CD4-positive, alpha-beta T cell treated with Interleukin-1 beta for 1 hour (primary cell): ENCODE data around the gene GPRIN2.

Experiments used
- DNase-seq, 2 donors: peaks; one replicate each; pipeline ENCODE4 v3.0.0-alpha.2; 2020 to 2022

GPRIN2 gene

DNA sequence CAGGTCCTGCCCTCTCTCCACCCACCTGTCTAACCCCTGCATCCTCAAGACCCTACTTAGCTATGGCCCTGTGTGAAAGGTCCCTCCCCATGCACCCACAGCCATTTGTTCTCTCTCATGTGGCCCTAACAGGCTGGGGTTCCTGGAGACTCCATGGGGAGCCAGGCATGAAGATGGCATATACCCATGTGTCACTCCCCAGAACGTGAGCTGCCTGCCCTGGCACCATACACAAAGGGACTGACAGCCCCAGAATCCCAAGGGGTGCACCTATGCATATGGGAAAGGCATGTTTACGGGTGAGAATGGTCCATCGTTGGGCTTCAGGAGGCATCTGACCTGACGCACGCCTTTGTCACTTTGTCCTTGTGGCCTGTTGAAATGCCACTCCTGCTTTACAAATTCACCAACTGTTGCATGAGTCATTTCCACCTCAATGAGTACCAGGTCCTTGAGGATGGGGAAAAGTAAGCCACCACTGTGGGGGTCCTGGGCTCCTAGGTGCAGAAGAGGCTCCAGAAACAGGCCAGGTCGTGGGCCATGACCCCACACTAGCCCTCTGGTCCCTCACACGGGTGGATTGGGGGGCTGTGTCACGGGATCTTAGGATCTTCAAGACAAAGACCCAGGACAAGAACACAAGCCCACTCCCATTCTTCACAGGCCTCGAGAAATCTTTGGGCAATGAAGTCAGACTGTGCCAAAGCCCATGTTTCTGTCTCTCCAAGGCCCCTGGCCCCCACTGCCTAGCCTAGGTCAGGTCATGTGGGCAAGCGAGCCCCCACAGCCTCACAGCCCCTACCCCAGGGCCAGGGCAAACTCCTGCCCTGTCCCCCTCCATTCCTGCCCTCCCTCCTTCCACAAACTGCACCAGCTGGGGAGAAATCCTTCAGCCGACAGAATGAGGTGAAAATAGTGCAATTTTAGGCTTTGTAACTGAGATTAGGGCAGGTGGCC lies 8.6 kb downstream of the GPRIN2 start:
- no peak for DNase-seq

DNA sequence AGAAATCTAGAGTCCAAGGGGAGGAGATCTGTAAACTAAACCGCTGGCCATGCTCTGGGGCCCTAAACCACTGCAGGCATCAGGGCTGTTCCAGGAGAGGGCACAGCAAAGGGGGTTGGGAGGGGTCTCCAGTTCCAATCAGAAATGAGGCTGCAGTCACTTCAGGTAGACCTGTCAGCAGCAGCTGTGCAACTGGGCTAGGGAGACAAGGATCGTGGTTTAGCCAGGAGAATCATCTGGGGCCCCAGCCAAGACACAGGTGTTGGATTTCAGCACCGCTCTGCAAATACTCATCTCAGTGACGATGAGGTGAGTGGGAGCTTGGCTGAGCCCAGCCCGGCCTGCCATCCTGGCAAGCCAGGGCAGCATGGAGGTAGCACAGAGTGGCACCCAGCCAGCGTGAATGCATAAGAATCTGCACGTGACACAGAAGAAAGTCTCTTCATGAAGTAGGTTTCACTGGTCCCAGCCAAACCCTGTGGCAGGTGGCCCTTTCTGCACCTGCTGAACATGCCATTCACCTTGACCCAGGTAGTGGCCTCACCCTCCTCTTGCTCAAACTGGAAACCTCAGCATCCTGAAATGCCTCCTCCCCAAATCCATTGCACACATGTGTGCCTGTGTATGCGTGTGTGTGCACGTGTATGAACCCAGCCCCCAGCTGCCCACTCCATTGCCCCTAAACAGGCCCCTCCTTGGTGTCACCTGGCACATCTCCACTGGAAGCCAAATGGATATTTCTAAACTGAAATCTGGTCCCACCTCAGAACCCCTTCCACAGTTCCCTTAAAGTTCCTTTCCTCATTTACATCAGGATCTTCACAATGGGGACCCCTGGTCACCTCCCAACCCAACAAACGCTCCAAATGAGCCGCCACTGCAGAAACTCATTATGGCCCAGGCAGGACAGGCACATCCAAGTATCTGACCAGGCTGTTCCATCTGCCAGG lies 9.6 kb downstream of the GPRIN2 start:
- no peak for DNase-seq

DNA sequence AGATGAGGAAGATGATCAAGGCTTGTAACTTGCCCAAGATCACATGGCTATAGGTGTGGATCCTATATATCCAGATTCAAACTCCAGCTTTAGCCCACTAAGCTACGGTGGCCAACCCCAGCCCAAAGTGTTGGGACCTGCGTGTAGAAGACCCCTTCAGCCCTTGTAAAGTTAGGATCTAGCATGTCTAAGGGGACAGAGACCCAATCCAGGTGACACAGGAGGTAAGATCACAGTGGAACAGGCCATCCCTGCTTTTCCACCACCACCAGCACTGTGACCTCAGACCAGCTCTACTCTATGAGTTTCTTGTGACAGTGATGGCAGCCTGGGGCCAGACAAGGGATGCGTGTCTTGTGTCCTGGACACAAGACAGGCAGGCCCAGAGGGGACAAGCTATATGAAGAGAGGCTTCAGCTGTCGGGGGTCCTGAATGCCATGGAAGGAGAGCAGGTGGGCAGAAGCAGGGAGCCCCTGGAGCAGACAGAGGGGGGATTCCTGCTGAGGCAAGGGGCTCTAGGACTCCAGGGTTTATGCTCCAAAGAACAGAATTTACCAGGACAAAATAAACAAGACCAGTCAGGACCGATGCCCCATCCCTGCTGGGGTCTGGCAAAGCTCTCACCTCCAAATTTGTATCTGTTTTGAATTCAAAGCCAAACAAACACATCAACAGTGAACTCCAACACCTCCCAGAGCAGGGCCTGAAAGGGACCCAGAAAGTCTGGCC lies 10.4 kb downstream of the GPRIN2 start:
- DNase-seq, result no peak

DNA sequence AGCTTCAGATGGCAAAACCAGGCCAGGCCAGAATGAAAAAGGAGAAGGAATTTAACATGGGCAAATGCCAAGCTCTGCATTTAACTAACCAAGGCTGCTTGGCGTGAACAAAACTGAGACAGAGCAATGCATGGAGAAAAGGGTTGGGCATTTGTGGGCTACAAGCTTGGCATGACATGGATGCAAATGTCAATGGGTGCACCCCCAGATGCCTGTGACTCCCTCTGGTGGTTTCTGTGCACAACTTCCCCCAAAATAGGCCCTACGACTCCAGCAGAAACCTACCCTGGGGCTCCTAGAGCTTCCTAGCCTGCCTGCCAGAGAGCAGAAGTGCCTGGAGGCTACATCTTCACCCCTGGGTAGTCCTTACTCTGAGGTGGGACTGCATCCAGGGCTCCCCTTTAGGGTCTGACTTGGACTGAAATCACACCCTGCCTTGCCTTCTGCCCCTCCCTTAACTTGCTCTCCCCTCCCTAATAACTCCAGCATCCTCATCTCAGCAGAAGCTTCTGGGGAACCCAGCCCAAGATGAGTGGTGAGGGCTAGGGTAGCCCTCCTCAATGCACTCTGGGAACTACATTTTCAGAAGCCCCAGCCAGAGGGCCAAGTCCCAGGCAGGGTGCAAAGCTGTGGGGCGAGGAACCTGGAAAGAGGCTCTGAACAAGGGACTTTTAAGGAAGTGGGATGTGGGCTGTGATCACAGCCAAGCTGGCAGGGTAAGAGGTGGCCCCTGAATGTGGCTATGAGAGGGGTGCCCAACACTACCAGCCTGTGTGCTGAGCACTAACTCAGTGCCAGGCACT lies 11.3 kb downstream of the GPRIN2 start:
- DNase-seq, result no peak

DNA sequence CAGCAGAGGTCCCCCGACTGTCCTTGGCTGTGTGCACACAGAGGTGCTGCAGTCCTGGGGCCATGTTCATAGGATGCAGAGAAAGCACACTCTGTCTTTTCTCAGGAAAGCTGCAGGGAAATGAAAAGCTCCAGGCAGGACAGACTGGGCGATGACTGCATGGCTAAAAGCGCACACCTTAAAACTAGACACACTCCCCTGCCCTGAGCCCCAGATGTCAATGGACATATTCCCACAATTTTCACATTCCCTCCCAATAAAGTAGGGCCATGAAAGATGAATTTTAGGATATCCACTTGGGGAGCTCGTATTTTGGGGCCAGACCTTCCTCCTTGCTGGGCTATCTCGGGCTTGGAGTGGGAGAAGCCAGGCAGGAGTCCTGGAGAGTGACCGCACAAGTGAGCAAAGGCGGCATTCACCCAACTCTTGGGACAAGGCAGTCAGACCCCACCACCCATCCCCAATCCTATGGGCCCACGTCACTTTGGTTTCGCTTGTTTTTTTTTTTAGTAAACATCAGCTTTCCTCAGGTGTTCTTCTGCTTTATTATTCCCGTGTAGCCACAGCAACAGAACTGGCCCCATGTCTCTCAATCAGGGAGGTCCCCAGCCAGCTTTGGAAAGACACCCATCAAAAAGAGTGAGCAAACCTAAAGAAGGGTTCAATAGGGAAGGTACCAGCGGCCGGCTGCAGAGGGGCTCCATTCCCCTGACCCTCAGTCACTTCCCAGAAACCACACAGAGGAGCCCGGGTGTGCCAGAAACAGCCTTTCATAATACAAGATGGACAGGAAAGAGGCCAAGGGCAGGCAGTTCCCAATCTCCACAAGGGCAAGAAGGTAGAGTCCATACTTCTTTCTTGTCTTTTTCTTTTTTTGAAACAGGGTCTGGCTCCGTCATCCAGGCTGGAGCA lies 12.7 kb downstream of the GPRIN2 start:
- no peak for DNase-seq

- DNase-seq, result no peak
These were observed 13.6 kb downstream of the GPRIN2 start for GRCh38 chr10:46542567-46543465.

DNA sequence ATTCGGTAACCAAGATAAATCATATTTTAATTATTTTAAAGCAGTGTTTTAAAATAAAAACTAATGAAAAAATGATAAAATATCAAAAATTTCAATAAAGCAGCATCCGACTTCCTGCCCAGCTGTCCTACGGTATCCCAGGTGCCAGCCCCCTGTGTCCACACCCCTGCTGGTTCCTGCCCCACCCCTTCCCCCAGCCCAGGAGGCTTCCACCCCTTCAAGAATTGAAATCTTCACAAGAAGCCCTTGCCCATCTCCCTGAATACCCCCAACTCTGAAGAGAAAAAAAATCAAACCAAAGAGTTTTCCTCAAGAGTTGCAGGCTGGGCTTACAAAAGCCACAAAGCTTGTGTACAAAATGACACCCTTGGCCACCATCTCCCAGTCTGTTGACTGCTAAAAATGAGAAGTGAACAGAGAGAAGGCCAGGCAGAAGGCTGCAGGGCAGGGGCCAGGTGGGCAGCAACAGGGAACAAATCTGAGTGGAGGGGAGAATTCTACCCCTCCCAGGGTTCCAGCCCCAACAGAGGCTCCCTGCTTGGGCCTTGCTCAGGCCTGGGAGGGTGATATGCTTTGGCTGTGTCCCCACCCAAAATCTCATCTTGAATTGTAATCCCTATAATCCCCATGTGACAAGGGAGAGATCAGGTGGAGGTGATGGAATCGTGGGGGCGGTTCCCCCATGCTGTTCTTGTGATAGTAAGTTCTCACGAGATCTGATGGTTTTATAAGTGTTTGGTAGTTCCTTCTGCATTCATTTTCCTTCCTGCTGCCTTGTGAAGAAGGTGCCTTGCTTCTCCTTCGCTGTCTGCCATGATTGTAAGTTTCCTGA lies 14.5 kb downstream of the GPRIN2 start:
- no peak for DNase-seq

- DNase-seq, result no peak
These were observed 15.3 kb downstream of the GPRIN2 start for GRCh38 chr10:46541017-46541661.

- DNase-seq, result no peak
These were observed 15.9 kb downstream of the GPRIN2 start for GRCh38 chr10:46540412-46541016.

- DNase-seq, result no peak
These were observed 16.7 kb downstream of the GPRIN2 start for GRCh38 chr10:46539596-46540411.

GRCh38 chr10:46538717-46539426 lies 17.6 kb downstream of the GPRIN2 start:
- no peak for DNase-seq

DNA sequence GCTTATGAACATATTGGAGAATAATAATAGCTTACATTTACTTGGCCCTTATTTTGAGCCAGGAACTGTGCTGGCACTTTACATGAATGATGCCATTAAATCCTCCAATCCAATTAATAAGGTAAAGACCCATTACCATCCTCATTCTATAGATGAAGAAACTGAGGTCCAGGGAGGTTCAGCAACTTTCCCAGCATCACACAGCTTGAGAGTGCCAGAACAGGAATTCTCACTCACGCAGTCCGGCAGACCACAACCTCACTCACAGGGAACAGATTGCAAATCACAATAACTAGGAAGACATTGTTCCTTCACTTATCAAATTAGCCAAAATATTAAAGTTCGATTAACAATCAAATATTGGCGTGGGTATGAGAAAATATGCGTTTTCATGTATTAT lies 18.3 kb downstream of the GPRIN2 start:
- no peak for DNase-seq

- DNase-seq, result no peak
These were observed 19.1 kb downstream of the GPRIN2 start for GRCh38 chr10:46537309-46537708.

DNA sequence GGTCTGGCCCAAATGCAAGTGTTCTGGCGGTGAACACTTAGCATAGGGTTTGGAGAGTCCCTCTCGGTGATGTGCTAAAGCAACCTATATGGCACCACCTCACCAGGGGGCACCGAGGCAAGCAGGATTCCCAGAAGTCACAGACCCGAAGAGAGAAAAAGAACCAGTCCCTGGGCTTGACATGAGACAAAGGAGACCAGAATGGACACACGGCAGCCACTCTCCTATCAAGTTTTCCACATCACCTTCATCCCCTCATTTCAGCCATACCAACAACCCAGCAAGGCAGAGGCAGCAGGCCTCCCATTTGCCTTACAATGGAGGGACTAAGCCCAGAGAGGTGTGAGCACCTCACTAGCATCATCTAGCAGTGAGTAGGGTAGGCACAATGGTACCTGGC lies 19.7 kb downstream of the GPRIN2 start:
- DNase-seq, result no peak

GRCh38 chr10:46536171-46536570 lies 20.3 kb downstream of the GPRIN2 start:
- DNase-seq, result no peak

- DNase-seq, result no peak
These were observed 21.5 kb downstream of the GPRIN2 start for GRCh38 chr10:46534828-46535524.
